ENCODE data around the gene RCSD1.

GRCh38 chr1:167737169-167737568 is 107.1 kb downstream of the RCSD1 start:
- no peak for TF ChIP-seq JUN (CRISPR knock-in tag; IDR thresholded peaks at IDR 0.05)
- no peak for TF ChIP-seq MAX (CRISPR knock-in tag; IDR thresholded peaks at IDR 0.05)
- no peak for TF ChIP-seq RORB (CRISPR knock-in tag; IDR thresholded peaks at IDR 0.05)
- TF ChIP-seq, protein P1, sequence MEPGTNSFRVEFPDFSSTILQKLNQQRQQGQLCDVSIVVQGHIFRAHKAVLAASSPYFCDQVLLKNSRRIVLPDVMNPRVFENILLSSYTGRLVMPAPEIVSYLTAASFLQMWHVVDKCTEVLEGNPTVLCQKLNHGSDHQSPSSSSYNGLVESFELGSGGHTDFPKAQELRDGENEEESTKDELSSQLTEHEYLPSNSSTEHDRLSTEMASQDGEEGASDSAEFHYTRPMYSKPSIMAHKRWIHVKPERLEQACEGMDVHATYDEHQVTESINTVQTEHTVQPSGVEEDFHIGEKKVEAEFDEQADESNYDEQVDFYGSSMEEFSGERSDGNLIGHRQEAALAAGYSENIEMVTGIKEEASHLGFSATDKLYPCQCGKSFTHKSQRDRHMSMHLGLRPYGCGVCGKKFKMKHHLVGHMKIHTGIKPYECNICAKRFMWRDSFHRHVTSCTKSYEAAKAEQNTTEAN (CRISPR knock-in tag; IDR thresholded peaks at IDR 0.05), result no peak
- TF ChIP-seq, protein P2, sequence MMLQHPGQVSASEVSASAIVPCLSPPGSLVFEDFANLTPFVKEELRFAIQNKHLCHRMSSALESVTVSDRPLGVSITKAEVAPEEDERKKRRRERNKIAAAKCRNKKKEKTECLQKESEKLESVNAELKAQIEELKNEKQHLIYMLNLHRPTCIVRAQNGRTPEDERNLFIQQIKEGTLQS (CRISPR knock-in tag; conservative IDR thresholded peaks at IDR 0.05), result no peak
- TF ChIP-seq FOXP1 (CRISPR knock-in tag; IDR thresholded peaks at IDR 0.05; ENCODE audit: borderline replicate concordance), result no peak
- no peak for TF ChIP-seq ZNF121 (CRISPR knock-in tag; IDR thresholded peaks at IDR 0.05)
- no peak for TF ChIP-seq ZNF232 (CRISPR knock-in tag; IDR thresholded peaks at IDR 0.05)
- TF ChIP-seq ZNF263 (CRISPR knock-in tag; IDR thresholded peaks at IDR 0.05; ENCODE audit: low read depth), result no peak
- no peak for TF ChIP-seq CTCF (IDR thresholded peaks at IDR 0.05)
- TF ChIP-seq NFYB (CRISPR knock-in tag; conservative IDR thresholded peaks at IDR 0.05; ENCODE audit: low read depth), result no peak

Measured in WTC11 (cell line).